T-cell (primary cell): ENCODE data around the gene HNRNPA0. TPM values are rescaled to one million over a fixed set of nuclear protein-coding genes. Genes with fewer than 3 reads are reported as not detected.

ENCODE experiments used
- ATAC-seq, 4 experiments: fragments of 200-7000 bp in 3 of 4; fragments of 150-1000 bp in 1 of 4; cut with Tn5 transposase; replicated peaks in 1 of 4; 1 replicate in 3 of 4; 2 replicates in 1 of 4; pipeline ENCODE4 v1.10.0; 2021; ENCODE audit warnings: moderate library complexity in 3 of 4, mild to moderate bottlenecking in 2 of 4, moderate number of reproducible peaks in 1 of 4
- CTCF ChIA-PET, 2 donors: fragments of 300-600 bp; sonication (Branson Sonifier 250); formaldehyde crosslinking; loops; one replicate each; lab custom pipeline; 2022; ENCODE audit warnings: antibody characterized with exemption in 2 of 2; lab: Charles Lee
- POLR2A ChIA-PET, 2 donors: fragments of 300-600 bp; sonication (Branson Sonifier 250); formaldehyde crosslinking; loops; one replicate each; lab custom pipeline; 2022; ENCODE audit warnings: antibody characterized with exemption in 2 of 2; lab: Charles Lee
- DNase-seq, 35 experiments: peaks; one replicate each; pipeline versions ENCODE4 v3.0.0 to v3.0.0-alpha.2; 2013 to 2023
- H3K27ac ChIP-seq: one replicate; pipeline ENCODE4 v1.5.1; 2013; ENCODE audit warnings: low read length
- H3K27me3 ChIP-seq, 2 experiments: replicated peaks in 1 of 2; 1 replicate in 1 of 2; 2 replicates in 1 of 2; pipeline versions ENCODE4 v1.6.1 to v1.7.0; 2013; ENCODE audit warnings: low read length in 1 of 2, mixed read lengths in 1 of 2; ENCODE audit not compliant: control insufficient read depth in 2 of 2, insufficient read depth in 2 of 2; ENCODE audit errors: extremely low read depth in 1 of 2
- H3K36me3 ChIP-seq, 2 donors: 1 replicate in 1 of 2; 2 replicates in 1 of 2; pipeline versions ENCODE4 v1.6.1 to v1.7.0; 2013; ENCODE audit warnings: low read length in 1 of 2; ENCODE audit not compliant: control insufficient read depth in 2 of 2, insufficient read depth in 1 of 2; ENCODE audit errors: extremely low read depth in 1 of 2
- H3K4me1 ChIP-seq, 2 experiments: 1 replicate in 1 of 2; 2 replicates in 1 of 2; pipeline versions ENCODE4 v1.6.1 to v1.7.0; 2013; ENCODE audit warnings: low read length in 2 of 2, mixed read lengths in 1 of 2; ENCODE audit not compliant: insufficient read depth in 2 of 2, control insufficient read depth in 1 of 2; ENCODE audit errors: extremely low read depth in 1 of 2
- H3K4me3 ChIP-seq, 2 donors: 1 replicate in 1 of 2; 2 replicates in 1 of 2; pipeline versions ENCODE4 v1.5.1 to v1.7.0; 2013; ENCODE audit warnings: mild to moderate bottlenecking in 2 of 2, low read length in 1 of 2, moderate library complexity in 1 of 2; ENCODE audit not compliant: control insufficient read depth in 1 of 2; ENCODE audit errors: extremely low read depth in 1 of 2
- H3K9me3 ChIP-seq: 2 replicates; pipeline ENCODE4 v1.7.0; 2013
- H3K27ac Mint-ChIP-seq, 2 donors: one replicate each; pipeline ENCODE4 v1.8.0; 2020 to 2021; ENCODE audit warnings: mild to moderate bottlenecking in 2 of 2, mixed read lengths in 2 of 2
- H3K27me3 Mint-ChIP-seq, 2 donors: one replicate each; pipeline ENCODE4 v1.8.0; 2021 to 2022; ENCODE audit warnings: mixed read lengths in 2 of 2
- H3K36me3 Mint-ChIP-seq: one replicate; pipeline ENCODE4 v1.8.0; 2021; ENCODE audit warnings: mixed read lengths
- H3K4me1 Mint-ChIP-seq, 3 donors: one replicate each; pipeline ENCODE4 v1.8.0; 2020 to 2022; ENCODE audit warnings: mixed read lengths in 3 of 3, mild to moderate bottlenecking in 1 of 3
- H3K4me3 Mint-ChIP-seq, 3 donors: one replicate each; pipeline ENCODE4 v1.8.0; 2020 to 2022; ENCODE audit warnings: mild to moderate bottlenecking in 3 of 3, mixed read lengths in 3 of 3, moderate library complexity in 3 of 3
- H3K9me3 Mint-ChIP-seq, 3 donors: one replicate each; pipeline ENCODE4 v1.8.0; 2020 to 2022; ENCODE audit warnings: mixed read lengths in 3 of 3
- WGBS: methylation state at CpG from one replicate; pipeline ENCODE4 v1.1.5; 2013; ENCODE audit warnings: missing lambda C conversion rate; ENCODE audit not compliant: insufficient coverage; 5-methylcytosine and 5-hydroxymethylcytosine counted together
- total RNA-seq, 35 experiments: library from RNA in 6 of 35; stranded (reverse) in 6 of 35; fragments of 120-200 nt in 1 of 35; gene quantifications; one replicate each; pipeline versions ENCODE4 v1.2.1 to v1.2.4 and lab custom pipeline; 2013 to 2026

Gene HNRNPA0
- total RNA-seq, 5 donors from 2014 or later (not counting 1 experiment from before 2014, with no cell fraction given) = 30.3 to 41.4 (median 32.7) TPM

- ChIA-PET POLR2A (no interaction called here), CTCF (interaction anchor here (1.2 to 2.0 kb wide), 2 partner anchors 46 to 83 kb away, joined by 3 to 6 read pairs; no protein-coding TSS in a partner anchor)
- Histone ChIP-seq H3K27me3 (no peaks in the 10 kb centered on the region), H3K36me3 (peaks cover 7 to 11% of the 10 kb centered on the region in 2 donors), H3K9me3 (no peaks in the 10 kb centered on the region), H3K27ac (peak overlapping the region; percentile 64), H3K4me3 (no peak overlapping the region), H3K4me1 (peaks cover 33 to 50% of the 10 kb centered on the region in 2 experiments)
- H3K27me3 Mint-ChIP-seq = no peaks in the 10 kb centered on the region
- peaks cover 60 to 73% (median 64%) of the 10 kb centered on the region in 3 donors for H3K4me1 Mint-ChIP-seq
- H3K36me3 Mint-ChIP-seq = peaks cover 27% of the 10 kb centered on the region
- peak overlapping the region; percentile 97 to 98 for H3K27ac Mint-ChIP-seq
- DNase-seq (peak in 1 of 35 experiments; percentile 5), ATAC-seq (peak in 2 of 4 experiments; percentile 45 to 49)
- no peaks in the 10 kb centered on the region for H3K9me3 Mint-ChIP-seq
- no CpG with 5 or more reads among the region's 1 CpG for WGBS
- peak overlapping the region in 1 of 3 donors; percentile 66 for H3K4me3 Mint-ChIP-seq
Measured at GRCh38 chr5:137696481-137696880, 57.7 kb downstream of the HNRNPA0 start.

GRCh38 chr5:137695651-137696428 lies 58.3 kb downstream of the HNRNPA0 start:
- 36% methylated on average over 2 of the region's 4 CpGs for WGBS
- Histone ChIP-seq H3K27ac (peak overlapping the region; percentile 64), H3K4me1 (peaks cover 33 to 50% of the 10 kb centered on the region in 2 experiments), H3K27me3 (no peaks in the 10 kb centered on the region), H3K36me3 (peaks cover 11% of the 10 kb centered on the region in 2 donors), H3K9me3 (no peaks in the 10 kb centered on the region), H3K4me3 (peak overlapping the region in 1 of 2 donors; percentile 39)
- ChIA-PET CTCF (interaction anchor here (1.2 to 2.0 kb wide), 4 partner anchors 36 to 83 kb away, joined by 3 to 6 read pairs (median 5); no protein-coding TSS in a partner anchor), POLR2A (interaction anchor here in 1 of 2 donors (0.8 kb wide), 1 partner anchor 24 kb away, joined by 3 read pairs; no protein-coding TSS in a partner anchor)
- H3K27ac Mint-ChIP-seq = peak overlapping the region; percentile 97 to 98
- H3K4me1 Mint-ChIP-seq = peaks cover 60 to 73% (median 64%) of the 10 kb centered on the region in 3 donors
- H3K4me3 Mint-ChIP-seq = peak overlapping the region; percentile 57 to 70 (median 66)
- DNase-seq (peak; percentile 3 to 69 (median 35)), ATAC-seq (peak; percentile 88 to 93 (median 90))
- H3K27me3 Mint-ChIP-seq = no peaks in the 10 kb centered on the region
- H3K36me3 Mint-ChIP-seq = peaks cover 30% of the 10 kb centered on the region
- no peaks in the 10 kb centered on the region for H3K9me3 Mint-ChIP-seq

Other genes starting within 250 kb of the HNRNPA0 start
- gene KLHL3, start 18.3 kb downstream of the HNRNPA0 start, total RNA-seq = 10 to 100 TPM; 15.1 to 28.0 (median 26.5) TPM
- gene MYOT, start 113.5 kb upstream of the HNRNPA0 start, total RNA-seq = not detected
- not detected for gene PKD2L2, start 135.1 kb upstream of the HNRNPA0 start, total RNA-seq